Sigmoid colon (tissue), 4 donors: ENCODE results near the gene RPEL1.

Experiments
- EP300 ChIP-seq, 4 donors: sonication (generic); formaldehyde crosslinking; IDR thresholded peaks; one replicate each; pipeline ENCODE4 v1.6.1; 2017; ENCODE audit warnings: antibody characterized with exemption in 4 of 4
- POLR2A ChIP-seq, 2 donors: fragments of 450-650 bp; IDR thresholded peaks; one replicate each; pipeline ENCODE4 v1.6.1; 2016; ENCODE audit warnings: antibody characterized with exemption in 2 of 2, mild to moderate bottlenecking in 2 of 2, moderate library complexity in 2 of 2
- TF ChIP-seq, protein P1 (sequence below), 4 experiments: fragments of 450-650 bp in 3 of 4; fragments of 200-600 bp in 1 of 4; IDR thresholded peaks; one replicate each; pipeline ENCODE4 v1.5.1; 2016 to 2019; ENCODE audit warnings: antibody characterized with exemption in 4 of 4, mild to moderate bottlenecking in 3 of 4, moderate library complexity in 2 of 4

DNA sequence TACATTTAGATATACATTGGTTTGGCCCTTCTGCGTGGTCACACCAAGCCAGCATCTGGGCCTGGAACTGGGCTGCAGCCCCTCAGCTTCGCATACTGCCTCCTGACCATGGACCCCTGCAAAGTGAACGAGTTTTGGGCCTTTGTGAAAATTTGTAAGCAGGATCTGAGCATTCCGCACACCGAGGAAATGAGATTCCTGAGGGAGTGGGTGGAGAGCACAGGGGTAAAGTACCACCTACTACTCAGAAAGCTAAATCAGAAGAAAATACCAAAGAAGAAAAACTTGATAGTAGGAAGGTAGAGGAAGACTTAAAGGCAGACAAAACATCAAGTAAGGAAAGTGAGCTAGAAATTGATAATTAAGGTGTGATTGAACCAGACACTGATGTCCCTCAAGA is 30.1 kb upstream of the RPEL1 start:
- TF ChIP-seq POLR2A (IDR thresholded peaks at IDR 0.05) (no peak), EP300 (IDR thresholded peaks at IDR 0.05) (no peak)
- TF ChIP-seq, protein P1, sequence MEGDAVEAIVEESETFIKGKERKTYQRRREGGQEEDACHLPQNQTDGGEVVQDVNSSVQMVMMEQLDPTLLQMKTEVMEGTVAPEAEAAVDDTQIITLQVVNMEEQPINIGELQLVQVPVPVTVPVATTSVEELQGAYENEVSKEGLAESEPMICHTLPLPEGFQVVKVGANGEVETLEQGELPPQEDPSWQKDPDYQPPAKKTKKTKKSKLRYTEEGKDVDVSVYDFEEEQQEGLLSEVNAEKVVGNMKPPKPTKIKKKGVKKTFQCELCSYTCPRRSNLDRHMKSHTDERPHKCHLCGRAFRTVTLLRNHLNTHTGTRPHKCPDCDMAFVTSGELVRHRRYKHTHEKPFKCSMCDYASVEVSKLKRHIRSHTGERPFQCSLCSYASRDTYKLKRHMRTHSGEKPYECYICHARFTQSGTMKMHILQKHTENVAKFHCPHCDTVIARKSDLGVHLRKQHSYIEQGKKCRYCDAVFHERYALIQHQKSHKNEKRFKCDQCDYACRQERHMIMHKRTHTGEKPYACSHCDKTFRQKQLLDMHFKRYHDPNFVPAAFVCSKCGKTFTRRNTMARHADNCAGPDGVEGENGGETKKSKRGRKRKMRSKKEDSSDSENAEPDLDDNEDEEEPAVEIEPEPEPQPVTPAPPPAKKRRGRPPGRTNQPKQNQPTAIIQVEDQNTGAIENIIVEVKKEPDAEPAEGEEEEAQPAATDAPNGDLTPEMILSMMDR (IDR thresholded peaks at IDR 0.05): no peak
